HepG2 (cell line): ENCODE data around the gene LYST. TPM values are rescaled to one million over a fixed set of nuclear protein-coding genes. Genes with fewer than 3 reads are reported as not detected.

Source experiments
- ASH2L ChIP-seq: fragments of 300-600, 200-600 bp; sonication (generic); IDR thresholded peaks from 2 replicates; pipeline ENCODE4 v1.7.0; 2017; ENCODE audit warnings: low read depth, mild to moderate bottlenecking, moderate library complexity, mixed read lengths, low read length; ENCODE audit not compliant: insufficient read length
- ATRX ChIP-seq: sonication (generic); formaldehyde crosslinking; IDR thresholded peaks from 2 replicates; pipeline ENCODE4 v1.4.0; 2020; ENCODE audit warnings: missing genetic modification reagents, borderline replicate concordance
- CREB1 ChIP-seq, 2 experiments: fragments of 450-650 bp in 1 of 2; IDR thresholded peaks; 2 replicates each; pipeline ENCODE4 v1.6.1; 2016 to 2017; ENCODE audit warnings: control low read depth in 1 of 2, mild to moderate bottlenecking in 1 of 2, missing compliant biosample characterization in 1 of 2, missing genetic modification characterization in 1 of 2
- JUN ChIP-seq: sonication (generic); formaldehyde crosslinking; IDR thresholded peaks from 2 replicates; pipeline ENCODE4 v1.4.0; 2020; ENCODE audit warnings: mild to moderate bottlenecking, missing genetic modification reagents
- KAT8 ChIP-seq: IDR thresholded peaks from 2 replicates; pipeline ENCODE4 v1.6.1; 2016; ENCODE audit warnings: missing genetic modification reagents, missing compliant biosample characterization
- MAZ ChIP-seq, 2 experiments: sonication (generic) in 1 of 2; formaldehyde crosslinking in 1 of 2; IDR thresholded peaks; 2 replicates each; pipeline versions ENCODE4 v1.5.0 to v1.6.1; 2012 to 2020; ENCODE audit warnings: low read depth in 2 of 2, mild to moderate bottlenecking in 2 of 2, borderline replicate concordance in 1 of 2, improper control_type of control experiment in 1 of 2, low read length in 1 of 2, missing genetic modification reagents in 1 of 2, moderate library complexity in 1 of 2
- NKX3-1 ChIP-seq: sonication (generic); formaldehyde crosslinking; IDR thresholded peaks from 2 replicates; pipeline ENCODE4 v1.5.0; 2020; ENCODE audit warnings: missing genetic modification reagents
- NPAS2 ChIP-seq: sonication (generic); formaldehyde crosslinking; IDR thresholded peaks from 2 replicates; pipeline ENCODE4 v1.8.0; 2022; ENCODE audit warnings: mild to moderate bottlenecking, missing genetic modification reagents, borderline replicate concordance
- PAX8 ChIP-seq: sonication (generic); formaldehyde crosslinking; IDR thresholded peaks from 2 replicates; pipeline ENCODE4 v1.8.0; 2022; ENCODE audit warnings: mild to moderate bottlenecking, missing genetic modification reagents, borderline replicate concordance
- REPIN1 ChIP-seq: sonication (generic); formaldehyde crosslinking; IDR thresholded peaks from 2 replicates; pipeline ENCODE4 v1.8.0; 2022; ENCODE audit warnings: missing genetic modification reagents, low read depth, mild to moderate bottlenecking, borderline replicate concordance
- RXRA ChIP-seq: sonication (generic); formaldehyde crosslinking; IDR thresholded peaks from 2 replicates; pipeline ENCODE4 v1.5.1; 2020; ENCODE audit warnings: missing genetic modification reagents
- SAP130 ChIP-seq: IDR thresholded peaks from 2 replicates; pipeline ENCODE4 v1.6.1; 2016; ENCODE audit warnings: low read depth
- SNAPC2 ChIP-seq: sonication (generic); formaldehyde crosslinking; IDR thresholded peaks from 2 replicates; pipeline ENCODE4 v1.8.1; 2022; ENCODE audit warnings: mild to moderate bottlenecking, missing genetic modification reagents
- SRSF1 ChIP-seq: fragments of 200-400 bp; formaldehyde crosslinking; optimal IDR thresholded peaks from 2 replicates; pipeline ENCODE3; 2017; ENCODE audit warnings: mild to moderate bottlenecking, low read depth, low read length, moderate library complexity
- SSRP1 ChIP-seq: IDR thresholded peaks from 2 replicates; pipeline ENCODE4 v1.6.1; 2016; ENCODE audit warnings: control low read depth
- XRCC5 ChIP-seq: fragments of 200-400 bp; formaldehyde crosslinking; optimal IDR thresholded peaks from 2 replicates; pipeline ENCODE3; 2017; ENCODE audit warnings: mild to moderate bottlenecking, low read length
- ZBTB7B ChIP-seq: sonication (generic); formaldehyde crosslinking; IDR thresholded peaks from 2 replicates; pipeline ENCODE4 v1.4.0; 2020; ENCODE audit warnings: missing genetic modification reagents
- ZEB1 ChIP-seq: IDR thresholded peaks from 2 replicates; pipeline ENCODE4 v1.6.1; 2012; ENCODE audit warnings: mild to moderate bottlenecking, low read depth, inconsistent platforms; ENCODE audit not compliant: insufficient replicate concordance
- ZNF207 ChIP-seq: fragments of 450-650 bp; IDR thresholded peaks from 2 replicates; pipeline ENCODE4 v1.6.1; 2016; ENCODE audit warnings: antibody characterized with exemption, borderline replicate concordance
- ZNF274 ChIP-seq: sonication (generic); formaldehyde crosslinking; IDR thresholded peaks from 2 replicates; pipeline ENCODE4 v1.5.1; 2020; ENCODE audit warnings: mild to moderate bottlenecking, missing genetic modification reagents
- ZNF547 ChIP-seq: sonication (generic); formaldehyde crosslinking; IDR thresholded peaks from 2 replicates; pipeline ENCODE4 v1.5.1; 2020; ENCODE audit warnings: mild to moderate bottlenecking, missing genetic modification reagents
- ZNF782 ChIP-seq: sonication (generic); formaldehyde crosslinking; IDR thresholded peaks from 2 replicates; pipeline ENCODE4 v1.4.0; 2020; ENCODE audit warnings: missing genetic modification reagents, mild to moderate bottlenecking, borderline replicate concordance
- ZNF841 ChIP-seq: sonication (generic); formaldehyde crosslinking; IDR thresholded peaks from 2 replicates; pipeline ENCODE4 v1.8.1; 2023; ENCODE audit warnings: missing genetic modification reagents, borderline replicate concordance
- ZSCAN31 ChIP-seq: sonication (generic); formaldehyde crosslinking; IDR thresholded peaks from 2 replicates; pipeline ENCODE4 v1.5.0; 2020; ENCODE audit warnings: low read depth, mild to moderate bottlenecking, missing genetic modification reagents
- polyA plus RNA-seq, 8 experiments: library from polyadenylated mRNA; depleted of rRNA in 3 of 8; stranded (reverse) in 7 of 8; unstranded in 1 of 8; fragments of >200 nt; fragmentation: Illumina TruSeq in 4 of 8; extraction: Trizol in 4 of 8; gene quantifications; 2 replicates each; pipeline versions ENCODE4 v1.2.1 to v1.2.3, GENCODE V29; 2011 to 2016; ENCODE audit warnings: low read depth in 4 of 8, missing spikeins in 1 of 8, mixed read lengths in 1 of 8; ENCODE audit not compliant: insufficient read depth in 1 of 8
- total RNA-seq, 5 experiments: library from RNA; depleted of rRNA; stranded (reverse); fragments of >200 nt; fragmentation: Illumina TruSeq; extraction: Trizol; gene quantifications; 2 replicates each; pipeline ENCODE4 v1.2.3, GENCODE V29; 2016; ENCODE audit warnings: low read depth in 1 of 5
- TF ChIP-seq, protein P1 (sequence below): sonication (generic); formaldehyde crosslinking; IDR thresholded peaks from 2 replicates; pipeline ENCODE4 v1.4.0; 2020; ENCODE audit warnings: missing genetic modification reagents

Gene LYST
- total and polyA plus RNA-seq, 2 of the 13 experiments (the other 11 are each of a cell fraction or from before 2014, with no cell fraction given): 0.91 to 2.5 TPM

DNA sequence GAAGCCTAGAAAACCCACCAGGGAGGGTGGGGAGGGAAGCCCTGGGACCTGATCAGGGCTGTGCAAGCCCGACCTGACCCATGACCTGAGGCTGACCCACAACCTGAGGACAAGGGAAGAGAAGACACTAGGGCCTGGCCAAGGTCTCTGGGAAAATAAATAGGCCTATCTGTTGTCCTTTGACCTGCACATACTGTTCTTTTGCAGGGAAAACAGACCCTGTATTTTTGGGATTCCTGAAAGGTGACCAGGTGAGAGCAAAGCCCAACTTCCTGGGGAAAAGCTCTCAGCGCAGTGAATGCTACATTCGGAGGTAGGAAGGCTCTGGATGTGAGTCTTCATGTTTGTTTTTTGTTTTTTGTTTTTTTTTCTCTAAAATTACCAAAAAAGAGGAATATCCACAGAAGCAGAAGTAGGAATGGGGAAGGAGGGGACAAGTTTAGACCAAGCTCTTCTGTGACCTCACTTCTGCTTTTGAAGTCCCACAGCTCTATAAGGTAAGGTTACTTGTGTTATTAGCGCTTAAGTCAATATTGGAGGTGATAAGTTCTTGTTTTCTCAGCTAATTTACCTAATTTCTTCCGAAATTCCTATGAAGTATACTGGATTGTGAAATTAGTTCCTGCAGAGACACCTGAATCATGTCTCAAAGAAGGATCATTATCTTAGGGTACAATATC is 26.2 kb upstream of the LYST start (continued):
- no peak for TF ChIP-seq ATRX
- TF ChIP-seq ZNF782 (CRISPR knock-in tag): no peak
- TF ChIP-seq SRSF1: no peak
- TF ChIP-seq PAX8: no peak
- 0 out of 2 replicates have a peak, but pooled peaks have one; percentile 37 for TF ChIP-seq SAP130
- no peak for TF ChIP-seq XRCC5
- no peak for TF ChIP-seq SSRP1
- TF ChIP-seq SNAPC2 (CRISPR knock-in tag): no peak; the same call in 1 of the 2 replicates
- no peak for TF ChIP-seq NKX3-1 (CRISPR knock-in tag)
- peak; percentile 74 for TF ChIP-seq JUN (CRISPR knock-in tag)
- TF ChIP-seq NPAS2 (CRISPR knock-in tag): no peak
- 0 out of 2 replicates have a peak, but pooled peaks have one; percentile 39 for TF ChIP-seq REPIN1 (CRISPR knock-in tag)
- no peak for TF ChIP-seq MAZ (IDR thresholded peaks at IDR 0.05; ENCODE audit: borderline replicate concordance, low read depth, low read length)
- no peak for TF ChIP-seq MAZ (CRISPR knock-in tag; IDR thresholded peaks at IDR 0.05; ENCODE audit: low read depth)
- peak; percentile 97 for TF ChIP-seq ZEB1
- TF ChIP-seq ZSCAN31 (CRISPR knock-in tag): no peak
- peak; percentile 57; the same call in 1 of the 2 replicates for TF ChIP-seq ZBTB7B (CRISPR knock-in tag)
- no peak for TF ChIP-seq KAT8 (CRISPR knock-in tag)
- no peak for TF ChIP-seq ZNF547 (CRISPR knock-in tag)
- TF ChIP-seq ZNF274: no peak
- TF ChIP-seq ASH2L: peak; percentile 32
- TF ChIP-seq RXRA: peak; percentile 97
- TF ChIP-seq ZNF841 (CRISPR knock-in tag): no peak
- no peak for TF ChIP-seq ZNF207
- TF ChIP-seq, protein P1, sequence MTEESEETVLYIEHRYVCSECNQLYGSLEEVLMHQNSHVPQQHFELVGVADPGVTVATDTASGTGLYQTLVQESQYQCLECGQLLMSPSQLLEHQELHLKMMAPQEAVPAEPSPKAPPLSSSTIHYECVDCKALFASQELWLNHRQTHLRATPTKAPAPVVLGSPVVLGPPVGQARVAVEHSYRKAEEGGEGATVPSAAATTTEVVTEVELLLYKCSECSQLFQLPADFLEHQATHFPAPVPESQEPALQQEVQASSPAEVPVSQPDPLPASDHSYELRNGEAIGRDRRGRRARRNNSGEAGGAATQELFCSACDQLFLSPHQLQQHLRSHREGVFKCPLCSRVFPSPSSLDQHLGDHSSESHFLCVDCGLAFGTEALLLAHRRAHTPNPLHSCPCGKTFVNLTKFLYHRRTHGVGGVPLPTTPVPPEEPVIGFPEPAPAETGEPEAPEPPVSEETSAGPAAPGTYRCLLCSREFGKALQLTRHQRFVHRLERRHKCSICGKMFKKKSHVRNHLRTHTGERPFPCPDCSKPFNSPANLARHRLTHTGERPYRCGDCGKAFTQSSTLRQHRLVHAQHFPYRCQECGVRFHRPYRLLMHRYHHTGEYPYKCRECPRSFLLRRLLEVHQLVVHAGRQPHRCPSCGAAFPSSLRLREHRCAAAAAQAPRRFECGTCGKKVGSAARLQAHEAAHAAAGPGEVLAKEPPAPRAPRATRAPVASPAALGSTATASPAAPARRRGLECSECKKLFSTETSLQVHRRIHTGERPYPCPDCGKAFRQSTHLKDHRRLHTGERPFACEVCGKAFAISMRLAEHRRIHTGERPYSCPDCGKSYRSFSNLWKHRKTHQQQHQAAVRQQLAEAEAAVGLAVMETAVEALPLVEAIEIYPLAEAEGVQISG: peak; percentile 49
- TF ChIP-seq CREB1 (IDR thresholded peaks at IDR 0.05): no peak
- TF ChIP-seq CREB1 (CRISPR knock-in tag; IDR thresholded peaks at IDR 0.05): no peak
